D721Med (cell line): ENCODE data around the gene ADAMTS3.

Experiments used
- DNase-seq: peaks from one replicate; pipeline ENCODE4 v3.0.0; 2011; ENCODE audit warnings: low spot score; ENCODE audit not compliant: insufficient read length
- FAIRE-seq: peaks from 2 replicates; lab custom pipeline; 2011; peaks lifted over from hg19 to GRCh38; lab: Jason Lieb, UNC
- CTCF ChIP-seq: IDR thresholded peaks from 2 replicates; pipeline ENCODE4 v1.5.1; 2012; ENCODE audit warnings: mild to moderate bottlenecking, control low read depth; ENCODE audit not compliant: insufficient read depth; ENCODE audit errors: missing control alignments

Gene ADAMTS3

GRCh38 chr4:72505314-72505744, 63.7 kb downstream of the ADAMTS3 start:
- DNase-seq (no peak), FAIRE-seq (no peak)
- peak; percentile 69 for TF ChIP-seq CTCF

GRCh38 chr4:72500214-72500613, 68.8 kb downstream of the ADAMTS3 start:
- FAIRE-seq (no peak), DNase-seq (no peak)
- TF ChIP-seq CTCF, result no peak

- no peak for FAIRE-seq
Observed at GRCh38 chr4:72496119-72496518, 72.9 kb downstream of the ADAMTS3 start.

GRCh38 chr4:72494156-72494555, 74.9 kb downstream of the ADAMTS3 start:
- no peak for FAIRE-seq
- no peak for DNase-seq
- TF ChIP-seq CTCF, result no peak

More at GRCh38 chr4:72496119-72496518, 72.9 kb downstream of the ADAMTS3 start:
- DNase-seq, result no peak
- no peak for TF ChIP-seq CTCF

- FAIRE-seq (no peak), DNase-seq (no peak)
- TF ChIP-seq CTCF, result no peak
Observed at GRCh38 chr4:72489267-72489666, 79.8 kb downstream of the ADAMTS3 start.

- TF ChIP-seq CTCF, result no peak
- FAIRE-seq (no peak), DNase-seq (no peak)
Observed at GRCh38 chr4:72486991-72487390, 82.0 kb downstream of the ADAMTS3 start.

- FAIRE-seq (peak; percentile 6), DNase-seq (no peak)
- TF ChIP-seq CTCF, result no peak
Observed at GRCh38 chr4:72484981-72485380, 84.0 kb downstream of the ADAMTS3 start.
